ENCODE data around the gene ARID1A.

ARID1A gene

GRCh38 chr1:26784886-26785285, 89.1 kb downstream of the ARID1A start:
- no peak for TF ChIP-seq CTCF (IDR thresholded peaks at IDR 0.05; ENCODE audit: low read depth, low read length, missing control alignments)
- in situ Hi-C loops (cut with HindIII; ENCODE audit: low sequenced_read_pairs) = loop anchor here (5.0 kb wide), 3 partner anchors 73 to 183 kb away; no protein-coding TSS in a partner anchor
- no peak for DNase-seq (ENCODE audit: low read depth)
- H3K4me3 ChIP-seq (ENCODE audit: low read depth, low read length) = no peak overlapping the region

GRCh38 chr1:26785611-26786436, 90.0 kb downstream of the ARID1A start:
- in situ Hi-C loops (cut with HindIII; ENCODE audit: low sequenced_read_pairs) = loop anchor here (5.0 kb wide), 3 partner anchors 74 to 184 kb away; no protein-coding TSS in a partner anchor
- DNase-seq (ENCODE audit: low read depth) = no peak
- TF ChIP-seq CTCF (IDR thresholded peaks at IDR 0.05; ENCODE audit: low read depth, low read length, missing control alignments) = no peak
- no peak overlapping the region for H3K4me3 ChIP-seq (ENCODE audit: low read depth, low read length)

- peak; percentile 53 for DNase-seq (ENCODE audit: low read depth)
- no peak for TF ChIP-seq CTCF (IDR thresholded peaks at IDR 0.05; ENCODE audit: low read depth, low read length, missing control alignments)
- H3K4me3 ChIP-seq (ENCODE audit: low read depth, low read length) = peak overlapping the region; percentile 62
- in situ Hi-C loops (cut with HindIII; ENCODE audit: low sequenced_read_pairs) = loop anchor here (5.0 kb wide), 3 partner anchors 74 to 184 kb away; no protein-coding TSS in a partner anchor
Measured at GRCh38 chr1:26786437-26787380, 90.9 kb downstream of the ARID1A start.

- DNase-seq (ENCODE audit: low read depth) = peak; percentile 40
- H3K4me3 ChIP-seq (ENCODE audit: low read depth, low read length) = peak overlapping the region; percentile 62
- no peak for TF ChIP-seq CTCF (IDR thresholded peaks at IDR 0.05; ENCODE audit: low read depth, low read length, missing control alignments)
- in situ Hi-C loops (cut with HindIII; ENCODE audit: low sequenced_read_pairs) = loop anchor here (5.0 kb wide), 3 partner anchors 75 to 185 kb away; no protein-coding TSS in a partner anchor
Measured at GRCh38 chr1:26787381-26787705, 91.5 kb downstream of the ARID1A start.

- in situ Hi-C loops (cut with HindIII; ENCODE audit: low sequenced_read_pairs) = loop anchor here (5.0 kb wide), 3 partner anchors 76 to 186 kb away; no protein-coding TSS in a partner anchor
- peak; percentile 38 for DNase-seq (ENCODE audit: low read depth)
- no peak for TF ChIP-seq CTCF (IDR thresholded peaks at IDR 0.05; ENCODE audit: low read depth, low read length, missing control alignments)
- peak within 1 kb of the TSS; percentile 62 for H3K4me3 ChIP-seq (ENCODE audit: low read depth, low read length)
Measured at GRCh38 chr1:26787706-26788514, 92.1 kb downstream of the ARID1A start, which contains the start of gene PIGV. TSS of gene PIGV (plus strand) at chr1:26787950. CDS start at chr1:26790816, 2,866 bp downstream.
